Right atrium auricular region (tissue), 2 donors: ENCODE data around the gene SND1. TPM values are rescaled to one million over a fixed set of nuclear protein-coding genes. Genes with fewer than 3 reads are reported as not detected.

Source experiments
- DNase-seq: peaks from one replicate; pipeline ENCODE4 v3.0.0-alpha.2; 2019; ENCODE audit warnings: low spot score
- H3K27ac ChIP-seq, 2 donors: fragments of 200-600 bp; sonication (generic); 1 replicate in 1 of 2; 2 replicates in 1 of 2; pipeline ENCODE4 v1.5.1; 2016 to 2019
- H3K27me3 ChIP-seq, 2 donors: fragments of 200-600 bp; sonication (generic); one replicate each; pipeline versions ENCODE4 v1.5.1 to v1.6.0; 2017 to 2019
- H3K36me3 ChIP-seq: fragments of 200-600 bp; sonication (generic); one replicate; pipeline ENCODE4 v1.5.1; 2016
- H3K4me1 ChIP-seq, 2 donors: fragments of 200-600 bp; sonication (generic); one replicate each; pipeline versions ENCODE4 v1.5.1 to v1.6.0; 2017 to 2019
- H3K4me3 ChIP-seq, 2 donors: fragments of 200-600 bp; sonication (generic); 1 replicate in 1 of 2; 2 replicates in 1 of 2; pipeline ENCODE4 v1.5.1; 2017 to 2019; ENCODE audit warnings: mild to moderate bottlenecking in 1 of 2, moderate library complexity in 1 of 2
- H3K9me3 ChIP-seq, 2 donors: fragments of 200-600 bp; sonication (generic); one replicate each; pipeline ENCODE4 v1.5.1; 2019
- CTCF ChIP-seq, 2 donors: fragments of 200-600 bp; sonication (generic); IDR thresholded peaks; one replicate each; pipeline ENCODE4 v1.5.1; 2019; ENCODE audit warnings: antibody characterized with exemption in 2 of 2
- total RNA-seq, 2 donors: library from RNA; depleted of rRNA; stranded (reverse); fragments of >200 nt; gene quantifications; one replicate each; pipeline ENCODE4 v1.1.0, GENCODE V29; 2016

SND1 gene
- total RNA-seq, 2 donors from 2014 or later: 69.4 to 77.6 TPM

- Histone ChIP-seq H3K9me3 (no peaks in the 10 kb centered on the region), H3K27me3 (peaks cover 2 to 12% of the 10 kb centered on the region in 2 donors), H3K4me1 (peaks cover 0 to 19% of the 10 kb centered on the region in 2 donors), H3K36me3 (no peaks in the 10 kb centered on the region), H3K4me3 (no peak overlapping the region), H3K27ac (no peak overlapping the region)
- no peak for TF ChIP-seq CTCF (IDR thresholded peaks at IDR 0.05)
- DNase-seq: no peak
These were observed 480.6 kb downstream of the SND1 start for GRCh38 chr7:128132426-128133069.

DNA sequence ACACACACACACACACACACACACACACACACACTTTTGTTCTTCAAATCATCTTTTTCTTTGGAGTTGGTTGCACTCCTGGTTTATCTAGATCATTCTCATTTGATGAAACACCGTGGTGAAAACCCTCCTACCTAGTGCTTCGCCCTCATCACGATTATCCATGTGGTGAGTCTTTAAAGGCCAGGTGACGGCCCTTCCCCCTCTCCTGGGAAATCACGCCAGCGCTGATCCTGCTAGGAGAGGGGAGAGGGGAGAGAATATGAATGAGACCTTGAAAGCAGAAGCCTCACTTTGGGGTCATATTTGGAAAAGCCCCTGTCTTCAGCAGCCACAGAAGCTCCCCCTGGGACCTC, 483.1 kb downstream of the SND1 start:
- Histone ChIP-seq H3K27me3 (peaks cover 2 to 12% of the 10 kb centered on the region in 2 donors), H3K36me3 (no peaks in the 10 kb centered on the region), H3K27ac (no peak overlapping the region), H3K4me1 (peaks cover 0 to 19% of the 10 kb centered on the region in 2 donors), H3K9me3 (no peaks in the 10 kb centered on the region), H3K4me3 (peak overlapping the region in 1 of 2 donors; percentile 55)
- no peak for DNase-seq
- no peak for TF ChIP-seq CTCF (IDR thresholded peaks at IDR 0.05)

- Histone ChIP-seq H3K36me3 (no peaks in the 10 kb centered on the region), H3K27me3 (peaks cover 2 to 12% of the 10 kb centered on the region in 2 donors), H3K4me1 (peaks cover 0 to 19% of the 10 kb centered on the region in 2 donors), H3K27ac (no peak overlapping the region), H3K9me3 (peaks cover 0 to 4% of the 10 kb centered on the region in 2 donors), H3K4me3 (peak overlapping the region; percentile 47 to 55)
- TF ChIP-seq CTCF (IDR thresholded peaks at IDR 0.05): peak; percentile 90 to 99
- DNase-seq: peak; percentile 62
These were observed 483.7 kb downstream of the SND1 start for GRCh38 chr7:128135515-128136214.

- H3K27ac ChIP-seq: no peak overlapping the region
- DNase-seq: no peak
- peaks cover 0 to 4% of the 10 kb centered on the region in 2 donors for H3K9me3 ChIP-seq
- peaks cover 0 to 19% of the 10 kb centered on the region in 2 donors for H3K4me1 ChIP-seq
- H3K4me3 ChIP-seq: peak overlapping the region; percentile 47 to 55
- no peaks in the 10 kb centered on the region for H3K36me3 ChIP-seq
- TF ChIP-seq CTCF (IDR thresholded peaks at IDR 0.05): no peak
- H3K27me3 ChIP-seq: peaks cover 2 to 12% of the 10 kb centered on the region in 2 donors
These were observed 484.2 kb downstream of the SND1 start for GRCh38 chr7:128136215-128136597.

- TF ChIP-seq CTCF (IDR thresholded peaks at IDR 0.05): no peak
- Histone ChIP-seq H3K4me1 (peaks cover 0 to 19% of the 10 kb centered on the region in 2 donors), H3K27ac (no peak overlapping the region), H3K36me3 (no peaks in the 10 kb centered on the region), H3K27me3 (peaks cover 2 to 12% of the 10 kb centered on the region in 2 donors), H3K9me3 (peaks cover 0 to 4% of the 10 kb centered on the region in 2 donors), H3K4me3 (no peak overlapping the region)
- DNase-seq: peak; percentile 52
These were observed 485.2 kb downstream of the SND1 start for GRCh38 chr7:128137181-128137580.
